HG02852 (cell line): Measurements from ENCODE around the gene GSTO2.

Experiments used
- ATAC-seq: cut with Tn5 transposase; IDR thresholded peaks from one replicate; pipeline ENCODE4 v1.9.1; 2021; ENCODE audit warnings: mild to moderate bottlenecking, moderate library complexity; ENCODE audit not compliant: unreplicated experiment

Gene GSTO2

GRCh38 chr10:104253606-104254410 lies 15.2 kb upstream of the GSTO2 start:
- ATAC-seq: no peak

- ATAC-seq: peak; percentile 79
These were observed 14.3 kb upstream of the GSTO2 start, which contains the start of gene GSTO1 for GRCh38 chr10:104254493-104255310. Gene GSTO1 (plus strand): TSS chr10:104254892. CDS start chr10:104254929, 37 bp downstream.

GRCh38 chr10:104255311-104255981 lies 13.5 kb upstream of the GSTO2 start:
- ATAC-seq: peak; percentile 37

- ATAC-seq: no peak
These were observed 12.5 kb upstream of the GSTO2 start for GRCh38 chr10:104256335-104256961.

GRCh38 chr10:104257235-104257634 lies 11.7 kb upstream of the GSTO2 start:
- no peak for ATAC-seq

- ATAC-seq: no peak
These were observed 10.8 kb upstream of the GSTO2 start for GRCh38 chr10:104258209-104258608.

- ATAC-seq: no peak
These were observed 9.5 kb upstream of the GSTO2 start for GRCh38 chr10:104259456-104259855.

- no peak for ATAC-seq
These were observed 8.8 kb upstream of the GSTO2 start for GRCh38 chr10:104259999-104260774.

- no peak for ATAC-seq
These were observed 8.2 kb upstream of the GSTO2 start for GRCh38 chr10:104260775-104261115.

- ATAC-seq: no peak
These were observed 6.9 kb upstream of the GSTO2 start for GRCh38 chr10:104262055-104262454.

- ATAC-seq: no peak
These were observed 4.2 kb upstream of the GSTO2 start for GRCh38 chr10:104264783-104265182.

- ATAC-seq: no peak
These were observed 1.1 kb upstream of the GSTO2 start for GRCh38 chr10:104267721-104268404.

- no peak for ATAC-seq
These were observed 625 bp upstream of the GSTO2 start for GRCh38 chr10:104268405-104268712.

- no peak for ATAC-seq
These were observed 4.3 kb downstream of the GSTO2 start for GRCh38 chr10:104273286-104273685.

- no peak for ATAC-seq
These were observed 5.1 kb downstream of the GSTO2 start for GRCh38 chr10:104273899-104274575.

- peak; percentile 81 for ATAC-seq
These were observed 6.1 kb downstream of the GSTO2 start for GRCh38 chr10:104274762-104275721.

GRCh38 chr10:104276192-104276591 lies 7.2 kb downstream of the GSTO2 start:
- no peak for ATAC-seq

- no peak for ATAC-seq
These were observed 8.8 kb downstream of the GSTO2 start for GRCh38 chr10:104277785-104278184.
